ENCODE data around the gene MPST.

Gene MPST

DNA sequence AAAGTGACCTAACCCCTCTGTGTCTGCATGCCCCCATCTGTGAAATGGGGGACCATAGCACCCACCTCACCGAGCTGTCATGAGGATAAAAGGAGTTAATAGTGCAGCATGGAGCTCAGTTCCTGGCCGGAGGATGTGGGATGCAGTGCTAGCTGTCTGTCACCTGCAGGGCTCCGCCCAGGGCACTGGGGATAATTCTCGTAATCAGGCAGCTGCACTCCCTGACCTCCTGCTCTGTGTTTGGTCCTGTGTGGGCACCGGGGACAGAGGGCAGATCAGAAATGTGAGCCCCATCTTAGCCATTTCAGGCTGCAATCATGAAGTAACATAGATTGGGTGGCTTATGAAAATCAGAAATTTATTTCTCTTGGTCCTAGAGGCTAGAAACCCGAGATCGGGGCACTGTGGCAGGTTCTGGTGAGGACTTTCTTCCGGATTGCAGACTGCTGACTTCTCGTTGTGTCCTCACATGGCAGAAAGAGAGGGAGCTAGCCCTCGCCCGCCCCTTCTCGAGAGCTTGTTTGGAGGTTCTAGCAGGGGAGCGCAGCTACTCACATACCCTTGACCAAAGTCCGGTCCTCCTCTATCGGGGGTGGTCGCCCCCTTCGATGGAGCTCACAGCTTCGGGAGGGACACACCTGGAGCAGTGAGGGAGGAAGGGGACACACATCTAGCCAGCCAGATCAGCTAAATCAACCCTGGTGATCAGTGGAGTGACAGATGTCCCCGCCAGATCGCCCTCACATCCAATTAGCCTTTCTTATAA, 35.2 kb downstream of the MPST start:
- no peak overlapping the region for H2AK5ac ChIP-seq (ENCODE audit: low read depth, low read length)
- peaks cover 0 to 4% (median 0%) of the 10 kb centered on the region in 3 experiments for H3K27me3 ChIP-seq (ENCODE audit: control insufficient read depth in 3 of 3, insufficient read depth in 3 of 3, low read depth in 1 of 3, low read length in 3 of 3)
- H3K27ac ChIP-seq (replicated peaks; ENCODE audit: low read length): no peak overlapping the region
- H3K4ac ChIP-seq (ENCODE audit: low read length): no peak overlapping the region
- H3K79me1 ChIP-seq (ENCODE audit: low read depth, low read length): no peaks in the 10 kb centered on the region
- no peak overlapping the region for H3K4me2 ChIP-seq (ENCODE audit: insufficient read depth, low read length, poor library complexity, severe bottlenecking)
- no peak overlapping the region for H2BK12ac ChIP-seq (ENCODE audit: low read length)
- H4K8ac ChIP-seq (ENCODE audit: low read depth, low read length): no peak overlapping the region
- no peak overlapping the region for H2BK15ac ChIP-seq (ENCODE audit: low read length)
- no peak for DNase-seq (ENCODE audit: low spot score)
- peaks cover 30 to 71% of the 10 kb centered on the region in 2 donors for H3K36me3 ChIP-seq (replicated peaks in 1 of 2; ENCODE audit: control insufficient read depth in 2 of 2, insufficient read depth in 2 of 2, low read length in 2 of 2)
- no peak overlapping the region for H3K14ac ChIP-seq (ENCODE audit: low read length)
- no peak overlapping the region for H4K91ac ChIP-seq (ENCODE audit: low read depth, low read length, poor library complexity)
- H3K9ac ChIP-seq (ENCODE audit: low read depth, low read length, poor library complexity): no peak overlapping the region
- no peak overlapping the region for H3K4me3 ChIP-seq (ENCODE audit: low read length in 2 of 2)
- no peak overlapping the region for H2BK120ac ChIP-seq (ENCODE audit: low read depth, low read length)
- no CpG with 5 or more reads among the region's 20 CpGs for WGBS, 2 donors (ENCODE audit: extremely low coverage in 2 of 2, insufficient read length in 2 of 2, insufficient replicate concordance in 1 of 2)
- H2BK5ac ChIP-seq (ENCODE audit: low read length): no peak overlapping the region
- H3K9me3 ChIP-seq (replicated peaks in 1 of 2; ENCODE audit: control insufficient read depth in 2 of 2, insufficient read depth in 1 of 2, low read depth in 1 of 2, low read length in 2 of 2): peaks cover 0 to 2% of the 10 kb centered on the region in 2 donors
- no peak overlapping the region for H3K23ac ChIP-seq (ENCODE audit: low read depth, low read length, poor library complexity)
- H2AFZ ChIP-seq (ENCODE audit: low read length): no peak overlapping the region
- peaks cover 6% of the 10 kb centered on the region in 2 donors for H3K4me1 ChIP-seq (ENCODE audit: control insufficient read depth in 2 of 2, insufficient read depth in 1 of 2, low read depth in 1 of 2, low read length in 2 of 2)
- no peak overlapping the region for H3K18ac ChIP-seq (ENCODE audit: low read length)

DNA sequence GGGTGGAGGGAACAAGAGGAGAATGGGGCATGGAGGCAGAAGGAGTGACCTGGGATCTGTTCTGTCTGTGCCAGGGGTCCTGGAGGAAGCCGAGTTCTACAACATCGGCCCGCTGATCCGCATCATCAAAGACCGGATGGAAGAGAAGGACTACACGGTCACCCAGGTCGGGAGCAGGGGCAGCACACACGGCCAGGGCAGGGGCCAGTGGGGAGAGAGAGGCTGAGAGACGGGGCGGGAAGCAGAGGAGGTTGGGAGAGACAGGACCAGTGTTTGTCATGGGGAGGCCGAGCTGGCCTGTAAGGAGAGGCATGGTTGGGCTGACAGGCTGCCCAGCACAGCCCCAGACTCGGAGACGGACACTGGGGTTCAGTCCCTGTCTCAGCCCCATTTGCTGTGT, 36.7 kb downstream of the MPST start:
- Histone ChIP-seq H3K27me3 (ENCODE audit: control insufficient read depth in 3 of 3, insufficient read depth in 3 of 3, low read depth in 1 of 3, low read length in 3 of 3) (no peaks in the 10 kb centered on the region), H4K91ac (ENCODE audit: low read depth, low read length, poor library complexity) (no peak overlapping the region), H2AK5ac (ENCODE audit: low read depth, low read length) (no peak overlapping the region), H3K9me3 (replicated peaks in 1 of 2; ENCODE audit: control insufficient read depth in 2 of 2, insufficient read depth in 1 of 2, low read depth in 1 of 2, low read length in 2 of 2) (peaks cover 0 to 2% of the 10 kb centered on the region in 2 donors), H2BK120ac (ENCODE audit: low read depth, low read length) (no peak overlapping the region), H3K79me1 (ENCODE audit: low read depth, low read length) (peaks cover 3% of the 10 kb centered on the region), H2BK15ac (ENCODE audit: low read length) (no peak overlapping the region), H3K27ac (replicated peaks; ENCODE audit: low read length) (no peak overlapping the region), H3K36me3 (replicated peaks in 1 of 2; ENCODE audit: control insufficient read depth in 2 of 2, insufficient read depth in 2 of 2, low read length in 2 of 2) (peaks cover 41 to 85% of the 10 kb centered on the region in 2 donors), H3K14ac (ENCODE audit: low read length) (no peak overlapping the region), H2BK12ac (ENCODE audit: low read length) (no peak overlapping the region), H3K4me3 (ENCODE audit: low read length in 2 of 2) (no peak overlapping the region), H3K9ac (ENCODE audit: low read depth, low read length, poor library complexity) (no peak overlapping the region), H3K4ac (ENCODE audit: low read length) (no peak overlapping the region), H2BK5ac (ENCODE audit: low read length) (no peak overlapping the region), H4K8ac (ENCODE audit: low read depth, low read length) (no peak overlapping the region), H2AFZ (ENCODE audit: low read length) (no peak overlapping the region), H3K4me1 (ENCODE audit: control insufficient read depth in 2 of 2, insufficient read depth in 1 of 2, low read depth in 1 of 2, low read length in 2 of 2) (peaks cover 4 to 6% of the 10 kb centered on the region in 2 donors), H3K4me2 (ENCODE audit: insufficient read depth, low read length, poor library complexity, severe bottlenecking) (no peak overlapping the region), H3K18ac (ENCODE audit: low read length) (no peak overlapping the region), H3K23ac (ENCODE audit: low read depth, low read length, poor library complexity) (no peak overlapping the region)
- DNase-seq (ENCODE audit: low spot score): no peak
- whole genome bisulfite sequencing, 2 donors (ENCODE audit: extremely low coverage in 2 of 2, insufficient read length in 2 of 2, insufficient replicate concordance in 1 of 2): no CpG with 5 or more reads among the region's 13 CpGs

GRCh38 chr22:37057226-37057625, 37.7 kb downstream of the MPST start:
- H3K4me2 ChIP-seq (ENCODE audit: insufficient read depth, low read length, poor library complexity, severe bottlenecking): no peak overlapping the region
- H3K9ac ChIP-seq (ENCODE audit: low read depth, low read length, poor library complexity): no peak overlapping the region
- H3K79me1 ChIP-seq (ENCODE audit: low read depth, low read length): peaks cover 5% of the 10 kb centered on the region
- no peak overlapping the region for H2BK5ac ChIP-seq (ENCODE audit: low read length)
- no peak overlapping the region for H2AK5ac ChIP-seq (ENCODE audit: low read depth, low read length)
- no peak overlapping the region for H3K4me3 ChIP-seq (ENCODE audit: low read length in 2 of 2)
- no peak overlapping the region for H2BK12ac ChIP-seq (ENCODE audit: low read length)
- WGBS, 2 donors (ENCODE audit: extremely low coverage in 2 of 2, insufficient read length in 2 of 2, insufficient replicate concordance in 1 of 2): no CpG with 5 or more reads among the region's 9 CpGs
- no peak overlapping the region for H3K4ac ChIP-seq (ENCODE audit: low read length)
- no peak overlapping the region for H3K14ac ChIP-seq (ENCODE audit: low read length)
- H4K91ac ChIP-seq (ENCODE audit: low read depth, low read length, poor library complexity): no peak overlapping the region
- no peak overlapping the region for H2AFZ ChIP-seq (ENCODE audit: low read length)
- no peak overlapping the region for H3K23ac ChIP-seq (ENCODE audit: low read depth, low read length, poor library complexity)
- H3K9me3 ChIP-seq (replicated peaks in 1 of 2; ENCODE audit: control insufficient read depth in 2 of 2, insufficient read depth in 1 of 2, low read depth in 1 of 2, low read length in 2 of 2): peaks cover 0 to 2% of the 10 kb centered on the region in 2 donors
- peaks cover 2 to 4% of the 10 kb centered on the region in 2 donors for H3K4me1 ChIP-seq (ENCODE audit: control insufficient read depth in 2 of 2, insufficient read depth in 1 of 2, low read depth in 1 of 2, low read length in 2 of 2)
- no peak overlapping the region for H3K18ac ChIP-seq (ENCODE audit: low read length)
- H3K36me3 ChIP-seq (replicated peaks in 1 of 2; ENCODE audit: control insufficient read depth in 2 of 2, insufficient read depth in 2 of 2, low read length in 2 of 2): peaks cover 43 to 92% of the 10 kb centered on the region in 2 donors
- DNase-seq (ENCODE audit: low spot score): no peak
- no peak overlapping the region for H3K27ac ChIP-seq (replicated peaks; ENCODE audit: low read length)
- H3K27me3 ChIP-seq (ENCODE audit: control insufficient read depth in 3 of 3, insufficient read depth in 3 of 3, low read depth in 1 of 3, low read length in 3 of 3): no peaks in the 10 kb centered on the region
- no peak overlapping the region for H2BK15ac ChIP-seq (ENCODE audit: low read length)
- no peak overlapping the region for H2BK120ac ChIP-seq (ENCODE audit: low read depth, low read length)
- H4K8ac ChIP-seq (ENCODE audit: low read depth, low read length): no peak overlapping the region

- H3K14ac ChIP-seq (ENCODE audit: low read length): no peak overlapping the region
- no CpG with 5 or more reads among the region's 12 CpGs for WGBS, 2 donors (ENCODE audit: extremely low coverage in 2 of 2, insufficient read length in 2 of 2, insufficient replicate concordance in 1 of 2)
Measured at GRCh38 chr22:37057796-37058510, 38.4 kb downstream of the MPST start.

More at GRCh38 chr22:37057796-37058510, 38.4 kb downstream of the MPST start:
- Histone ChIP-seq H2BK15ac (ENCODE audit: low read length) (no peak overlapping the region), H3K18ac (ENCODE audit: low read length) (no peak overlapping the region), H3K27me3 (ENCODE audit: control insufficient read depth in 3 of 3, insufficient read depth in 3 of 3, low read depth in 1 of 3, low read length in 3 of 3) (no peaks in the 10 kb centered on the region), H2BK5ac (ENCODE audit: low read length) (no peak overlapping the region), H3K79me1 (ENCODE audit: low read depth, low read length) (peaks cover 5% of the 10 kb centered on the region), H3K4ac (ENCODE audit: low read length) (no peak overlapping the region), H2BK120ac (ENCODE audit: low read depth, low read length) (no peak overlapping the region), H3K36me3 (replicated peaks in 1 of 2; ENCODE audit: control insufficient read depth in 2 of 2, insufficient read depth in 2 of 2, low read length in 2 of 2) (peaks cover 43 to 89% of the 10 kb centered on the region in 2 donors), H4K91ac (ENCODE audit: low read depth, low read length, poor library complexity) (no peak overlapping the region), H2BK12ac (ENCODE audit: low read length) (no peak overlapping the region), H3K23ac (ENCODE audit: low read depth, low read length, poor library complexity) (no peak overlapping the region), H3K9ac (ENCODE audit: low read depth, low read length, poor library complexity) (no peak overlapping the region), H3K9me3 (replicated peaks in 1 of 2; ENCODE audit: control insufficient read depth in 2 of 2, insufficient read depth in 1 of 2, low read depth in 1 of 2, low read length in 2 of 2) (peaks cover 0 to 2% of the 10 kb centered on the region in 2 donors), H3K27ac (replicated peaks; ENCODE audit: low read length) (no peak overlapping the region), H3K4me1 (ENCODE audit: control insufficient read depth in 2 of 2, insufficient read depth in 1 of 2, low read depth in 1 of 2, low read length in 2 of 2) (no peaks in the 10 kb centered on the region), H2AFZ (ENCODE audit: low read length) (no peak overlapping the region), H3K4me3 (ENCODE audit: low read length in 2 of 2) (no peak overlapping the region), H3K4me2 (ENCODE audit: insufficient read depth, low read length, poor library complexity, severe bottlenecking) (no peak overlapping the region), H4K8ac (ENCODE audit: low read depth, low read length) (no peak overlapping the region), H2AK5ac (ENCODE audit: low read depth, low read length) (no peak overlapping the region)
- DNase-seq (ENCODE audit: low spot score): no peak
